ENCODE measurements around the gene ESYT3. TPM values are rescaled to one million over a fixed set of nuclear protein-coding genes. Genes with fewer than 3 reads are reported as not detected.

The ESYT3 gene
- total RNA-seq, 1 donor: 0.72 TPM

DNA sequence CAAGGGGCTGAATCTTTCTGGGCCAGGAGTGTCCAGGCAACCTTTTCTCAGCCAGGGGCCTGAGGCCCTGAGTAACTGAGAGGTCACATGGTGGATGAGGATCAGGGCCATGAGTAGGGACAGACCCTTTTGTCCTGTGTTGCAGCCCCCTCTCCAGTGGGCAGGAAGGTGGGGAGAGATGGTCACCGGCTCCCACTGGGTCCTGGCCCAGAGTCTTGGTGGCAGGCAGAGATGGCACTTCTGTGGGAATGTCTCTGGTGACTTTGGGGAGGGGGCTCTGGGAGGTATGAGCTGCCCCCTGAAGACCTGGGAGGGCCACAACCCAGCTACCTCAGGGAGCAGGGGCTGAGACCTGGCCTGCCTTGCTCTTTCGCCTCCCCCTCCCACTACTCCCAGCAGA, 6.8 kb downstream of the ESYT3 start:
- Histone ChIP-seq H3K9me3 (ENCODE audit: low read depth, low read length) (no peaks in the 10 kb centered on the region), H3K4me3 (ENCODE audit: insufficient read depth, low read length) (no peak overlapping the region), H3K36me3 (ENCODE audit: insufficient read depth, low read length) (no peaks in the 10 kb centered on the region), H3K4me2 (ENCODE audit: insufficient read depth, low read length) (no peak overlapping the region), H3K79me2 (ENCODE audit: insufficient read depth, low read length) (no peaks in the 10 kb centered on the region), H4K20me1 (ENCODE audit: insufficient read depth, low read length) (no peaks in the 10 kb centered on the region), H3K27me3 (ENCODE audit: insufficient read depth, low read length) (peaks cover under 1% of the 10 kb centered on the region), H3K4me1 (ENCODE audit: insufficient read depth, low read length) (peaks cover 40% of the 10 kb centered on the region), H2AFZ (ENCODE audit: low read length) (no peak overlapping the region), H3K27ac (ENCODE audit: low read depth, low read length) (no peak overlapping the region)
- no peak for TF ChIP-seq CTCF (IDR thresholded peaks at IDR 0.05; ENCODE audit: extremely low read depth, low read depth, low read length)
- peak; percentile 39 for DNase-seq (ENCODE audit: insufficient read length, low spot score, missing footprints)

DNA sequence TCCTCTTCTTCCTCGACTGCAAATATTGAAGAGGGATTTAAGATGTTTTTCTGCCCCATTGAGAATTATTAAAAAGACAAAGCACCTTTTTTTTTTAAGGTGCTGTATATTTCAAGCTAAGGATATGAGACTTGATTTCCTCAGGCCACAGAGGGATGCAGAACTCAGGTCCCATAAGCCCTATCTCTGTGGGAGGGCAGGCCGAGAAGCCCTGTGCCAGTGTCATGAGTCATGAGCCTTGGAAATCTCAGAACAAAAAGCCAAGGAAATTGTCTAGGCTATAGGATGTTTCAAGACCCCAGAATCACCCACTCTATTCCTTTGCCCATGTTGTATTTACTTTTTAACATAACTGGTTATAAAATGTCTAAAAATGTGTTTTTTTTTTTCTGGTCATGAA, 7.3 kb downstream of the ESYT3 start:
- Histone ChIP-seq H3K4me2 (ENCODE audit: insufficient read depth, low read length) (peak overlapping the region; percentile 32), H3K27ac (ENCODE audit: low read depth, low read length) (no peak overlapping the region)

DNA sequence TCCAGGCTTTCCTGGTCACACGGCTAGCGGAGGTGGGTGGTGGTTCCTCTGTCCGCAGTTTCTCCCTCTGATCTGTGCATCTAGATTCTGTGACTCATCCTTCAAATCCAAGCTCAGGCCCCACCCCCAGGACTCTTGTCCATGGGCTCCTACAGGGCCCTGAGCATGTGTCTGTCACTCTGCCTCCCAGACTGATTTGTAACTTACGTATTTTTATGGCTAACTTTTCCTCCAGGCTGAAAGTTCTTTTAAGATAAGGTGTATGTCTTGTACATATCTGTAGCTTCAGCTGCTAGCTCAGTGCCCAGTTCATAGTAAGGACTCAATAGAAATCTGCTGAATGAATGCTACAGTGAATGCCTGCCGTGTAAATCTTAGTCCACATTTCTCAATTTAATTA, 8.0 kb downstream of the ESYT3 start:
- Histone ChIP-seq H3K4me2 (ENCODE audit: insufficient read depth, low read length) (peak overlapping the region; percentile 32), H3K36me3 (ENCODE audit: insufficient read depth, low read length) (no peaks in the 10 kb centered on the region), H2AFZ (ENCODE audit: low read length) (no peak overlapping the region), H3K27ac (ENCODE audit: low read depth, low read length) (no peak overlapping the region), H3K4me3 (ENCODE audit: insufficient read depth, low read length) (no peak overlapping the region), H4K20me1 (ENCODE audit: insufficient read depth, low read length) (no peaks in the 10 kb centered on the region), H3K4me1 (ENCODE audit: insufficient read depth, low read length) (peaks cover 40% of the 10 kb centered on the region), H3K9me3 (ENCODE audit: low read depth, low read length) (no peaks in the 10 kb centered on the region), H3K79me2 (ENCODE audit: insufficient read depth, low read length) (no peaks in the 10 kb centered on the region), H3K27me3 (ENCODE audit: insufficient read depth, low read length) (no peaks in the 10 kb centered on the region)
- no peak for TF ChIP-seq CTCF (IDR thresholded peaks at IDR 0.05; ENCODE audit: extremely low read depth, low read depth, low read length)
- DNase-seq (ENCODE audit: insufficient read length, low spot score, missing footprints): peak; percentile 95

More for the DNA sequence above, 7.3 kb downstream of the ESYT3 start:
- no peaks in the 10 kb centered on the region for H3K36me3 ChIP-seq (ENCODE audit: insufficient read depth, low read length)
- H3K4me1 ChIP-seq (ENCODE audit: insufficient read depth, low read length): peaks cover 40% of the 10 kb centered on the region
- H2AFZ ChIP-seq (ENCODE audit: low read length): no peak overlapping the region
- TF ChIP-seq CTCF (IDR thresholded peaks at IDR 0.05; ENCODE audit: extremely low read depth, low read depth, low read length): no peak
- H3K4me3 ChIP-seq (ENCODE audit: insufficient read depth, low read length): no peak overlapping the region
- no peaks in the 10 kb centered on the region for H3K79me2 ChIP-seq (ENCODE audit: insufficient read depth, low read length)
- no peaks in the 10 kb centered on the region for H4K20me1 ChIP-seq (ENCODE audit: insufficient read depth, low read length)
- peak; percentile 91 for DNase-seq (ENCODE audit: insufficient read length, low spot score, missing footprints)
- H3K27me3 ChIP-seq (ENCODE audit: insufficient read depth, low read length): no peaks in the 10 kb centered on the region
- no peaks in the 10 kb centered on the region for H3K9me3 ChIP-seq (ENCODE audit: low read depth, low read length)

DNA sequence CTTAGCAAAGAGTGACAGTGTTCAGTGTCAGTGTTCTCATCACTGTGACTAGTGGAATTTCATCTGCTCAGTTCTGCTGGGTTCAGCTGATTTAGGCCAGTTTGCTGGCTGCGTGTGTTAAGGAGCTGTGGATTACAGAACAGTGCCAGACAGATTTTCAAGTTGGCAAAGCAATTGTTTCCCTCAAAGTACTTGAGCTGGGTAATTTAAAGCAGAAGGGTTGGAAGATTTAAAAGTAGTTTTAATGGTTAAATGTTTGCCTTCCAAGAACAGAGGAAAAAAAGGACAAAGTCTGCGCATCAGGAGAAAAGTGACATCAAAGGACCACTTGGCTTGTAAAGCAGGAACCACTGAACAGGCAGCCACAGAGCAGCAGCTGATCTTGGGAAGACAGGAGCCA, 8.7 kb downstream of the ESYT3 start:
- no peaks in the 10 kb centered on the region for H3K9me3 ChIP-seq (ENCODE audit: low read depth, low read length)
- H3K4me1 ChIP-seq (ENCODE audit: insufficient read depth, low read length): peaks cover 40% of the 10 kb centered on the region
- TF ChIP-seq CTCF (IDR thresholded peaks at IDR 0.05; ENCODE audit: extremely low read depth, low read depth, low read length): no peak
- no peak overlapping the region for H3K4me3 ChIP-seq (ENCODE audit: insufficient read depth, low read length)
- no peaks in the 10 kb centered on the region for H3K27me3 ChIP-seq (ENCODE audit: insufficient read depth, low read length)
- H3K36me3 ChIP-seq (ENCODE audit: insufficient read depth, low read length): no peaks in the 10 kb centered on the region
- H3K79me2 ChIP-seq (ENCODE audit: insufficient read depth, low read length): no peaks in the 10 kb centered on the region
- H3K4me2 ChIP-seq (ENCODE audit: insufficient read depth, low read length): no peak overlapping the region
- H3K27ac ChIP-seq (ENCODE audit: low read depth, low read length): no peak overlapping the region
- H2AFZ ChIP-seq (ENCODE audit: low read length): no peak overlapping the region
- DNase-seq (ENCODE audit: insufficient read length, low spot score, missing footprints): no peak
- no peaks in the 10 kb centered on the region for H4K20me1 ChIP-seq (ENCODE audit: insufficient read depth, low read length)

All from osteoblast (primary cell).